Gastrocnemius medialis (tissue), 4 donors: ENCODE data around the gene NKD1. TPM values are rescaled to one million over a fixed set of nuclear protein-coding genes. Genes with fewer than 3 reads are reported as not detected.

Source experiments
- ATAC-seq, 2 donors: fragments of 150-250 bp; one replicate each; pipeline ENCODE4 v1.9.1; 2016
- DNase-seq, 2 donors: peaks; one replicate each; pipeline ENCODE4 v3.0.0-alpha.2; 2019
- H3K27ac ChIP-seq, 4 donors: fragments of 200-600 bp; sonication (generic); 1 replicate in 1 of 4; 2 replicates in 3 of 4; pipeline ENCODE4 v1.5.1; 2016 to 2018; ENCODE audit warnings: mild to moderate bottlenecking in 2 of 4, moderate library complexity in 1 of 4
- H3K27me3 ChIP-seq, 3 donors: fragments of 200-600 bp; sonication (generic) in 2 of 3; 1 replicate in 1 of 3; 2 replicates in 2 of 3; pipeline versions ENCODE4 v1.5.1 to v1.6.0; 2016 to 2019; ENCODE audit warnings: mild to moderate bottlenecking in 1 of 3, moderate library complexity in 1 of 3
- H3K36me3 ChIP-seq, 2 donors: fragments of 200-600 bp; sonication (generic) in 1 of 2; one replicate each; pipeline ENCODE4 v1.5.1; 2017 to 2018
- H3K4me1 ChIP-seq, 2 donors: fragments of 200-600 bp; sonication (generic) in 1 of 2; one replicate each; pipeline ENCODE4 v1.5.1; 2016 to 2017; ENCODE audit warnings: mild to moderate bottlenecking in 2 of 2
- H3K4me3 ChIP-seq, 4 donors: fragments of 200-600 bp; sonication (generic) in 3 of 4; 1 replicate in 1 of 4; 2 replicates in 3 of 4; pipeline ENCODE4 v1.5.1; 2016 to 2019; ENCODE audit warnings: mild to moderate bottlenecking in 2 of 4
- H3K9me3 ChIP-seq, 3 donors: fragments of 200-600 bp; sonication (generic) in 2 of 3; 1 replicate in 1 of 3; 2 replicates in 2 of 3; pipeline ENCODE4 v1.5.1; 2016 to 2019
- CTCF ChIP-seq, 5 experiments: fragments of 450-650 bp in 3 of 5; fragments of 200-600 bp in 2 of 5; sonication (generic) in 2 of 5; IDR thresholded peaks in 4 of 5; conservative IDR thresholded peaks in 1 of 5; 1 replicate in 4 of 5; 2 replicates in 1 of 5; pipeline ENCODE4 v1.5.1; 2016 to 2019; ENCODE audit warnings: antibody characterized with exemption in 5 of 5, mild to moderate bottlenecking in 3 of 5, moderate library complexity in 3 of 5
- POLR2A ChIP-seq, 2 donors: fragments of 450-650 bp; IDR thresholded peaks; one replicate each; pipeline ENCODE4 v1.6.1; 2017; ENCODE audit warnings: antibody characterized with exemption in 2 of 2, mild to moderate bottlenecking in 2 of 2, moderate library complexity in 2 of 2
- in situ Hi-C, 4 donors: fragments of 200-750 bp; cut with MboI; loops; one replicate each; pipeline versions ENCODE4 v1.15.0 to v1.8.0; 2017; ENCODE audit warnings: low sequenced_read_pairs in 4 of 4
- intact Hi-C: fragments of 100-400 bp; cut with DNase I; formaldehyde crosslinking; loops from one replicate; pipeline ENCODE4 v1.15.1; 2023; ENCODE audit warnings: low total_unique reads
- total RNA-seq, 4 donors: library from RNA; depleted of rRNA; stranded (reverse); fragments of >200 nt; gene quantifications; one replicate each; pipeline versions ENCODE4 v1.1.0 to v1.2.3, GENCODE V29; 2016

Gene NKD1
- total RNA-seq, 4 donors from 2014 or later: 0.10 to 0.75 (median 0.19) TPM

DNA sequence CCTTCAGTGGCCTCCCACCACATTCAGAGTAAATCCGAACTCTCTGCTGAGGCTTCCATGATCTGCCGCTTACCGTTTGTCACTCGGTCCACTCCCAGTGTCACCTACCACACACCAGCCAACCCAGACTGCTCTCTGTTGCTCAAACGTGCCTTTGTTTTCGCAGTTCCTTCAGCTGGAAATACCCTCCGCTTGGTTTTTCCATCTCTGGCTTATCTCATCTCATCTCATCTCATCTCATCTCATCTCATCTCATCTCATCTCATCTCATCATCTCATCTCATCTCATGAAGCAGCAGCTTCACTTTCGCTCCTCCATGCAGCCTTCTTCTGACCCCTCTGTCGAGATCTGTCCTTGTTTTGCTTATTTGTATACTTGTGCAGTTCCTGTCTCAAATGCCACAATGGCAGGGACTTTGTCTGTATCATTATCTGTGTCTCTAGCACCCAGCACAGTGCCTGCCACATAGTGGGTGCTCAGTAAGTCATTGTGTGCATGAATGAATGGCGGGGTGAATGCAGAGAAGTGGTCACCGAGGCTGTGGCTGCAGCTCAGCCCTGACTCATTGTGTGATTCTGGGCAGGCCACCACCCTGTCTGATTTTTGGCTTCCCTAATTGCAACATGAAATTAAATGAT, 136.7 kb downstream of the NKD1 start:
- intact Hi-C loops (no loop called here), in situ Hi-C loops (no loop called here)
- H3K4me3 ChIP-seq: no peak overlapping the region
- no peaks in the 10 kb centered on the region for H3K9me3 ChIP-seq
- DNase-seq (no peak), ATAC-seq (no peak)
- no peaks in the 10 kb centered on the region for H3K27me3 ChIP-seq
- no peaks in the 10 kb centered on the region for H3K4me1 ChIP-seq
- TF ChIP-seq CTCF (IDR thresholded peaks at IDR 0.05 in 4 of 5, conservative IDR thresholded peaks at IDR 0.05 in 1 of 5): no peak
- TF ChIP-seq POLR2A (IDR thresholded peaks at IDR 0.05): no peak
- H3K27ac ChIP-seq: no peak overlapping the region
- H3K36me3 ChIP-seq: no peaks in the 10 kb centered on the region

DNA sequence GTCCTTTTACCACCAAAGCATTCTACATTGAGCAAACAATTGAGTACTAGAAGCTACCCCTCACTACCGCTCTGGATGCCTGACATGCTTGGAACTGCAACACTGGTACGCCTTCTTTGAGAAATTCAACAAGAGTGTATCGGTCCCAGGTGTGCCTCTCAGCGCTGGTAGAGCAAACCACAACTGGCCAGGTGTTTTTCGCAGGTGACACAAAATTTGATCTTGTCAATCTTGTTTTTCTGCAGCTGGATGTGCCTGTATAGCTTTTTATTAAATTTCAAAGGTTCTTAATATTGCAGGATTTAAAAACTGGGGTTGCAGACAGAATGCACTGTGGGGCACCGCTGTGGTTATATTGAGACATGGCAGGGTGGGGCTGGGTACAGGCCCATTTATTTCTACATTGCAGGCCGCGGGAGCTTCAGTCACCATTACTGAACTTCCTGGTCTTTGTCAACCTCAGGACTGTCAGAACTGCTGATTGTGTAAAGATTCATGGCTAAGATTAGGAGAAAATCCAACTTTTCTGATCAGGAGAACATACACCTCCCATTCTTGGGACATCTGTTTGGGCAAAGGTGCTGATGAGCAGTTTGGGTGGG, 137.4 kb downstream of the NKD1 start:
- Histone ChIP-seq H3K36me3 (no peaks in the 10 kb centered on the region), H3K9me3 (no peaks in the 10 kb centered on the region), H3K27ac (no peak overlapping the region), H3K27me3 (no peaks in the 10 kb centered on the region), H3K4me1 (no peaks in the 10 kb centered on the region), H3K4me3 (no peak overlapping the region)
- TF ChIP-seq CTCF (IDR thresholded peaks at IDR 0.05 in 4 of 5, conservative IDR thresholded peaks at IDR 0.05 in 1 of 5): no peak
- no peak for TF ChIP-seq POLR2A (IDR thresholded peaks at IDR 0.05)
- DNase-seq: no peak
- in situ Hi-C loops (no loop called here), intact Hi-C loops (no loop called here)
- no peak for ATAC-seq

GRCh38 chr16:50688083-50688482, 139.9 kb downstream of the NKD1 start:
- intact Hi-C loops: no loop called here
- Histone ChIP-seq H3K36me3 (no peaks in the 10 kb centered on the region), H3K4me1 (no peaks in the 10 kb centered on the region), H3K4me3 (no peak overlapping the region), H3K9me3 (no peaks in the 10 kb centered on the region), H3K27ac (no peak overlapping the region), H3K27me3 (no peaks in the 10 kb centered on the region)
- TF ChIP-seq POLR2A (IDR thresholded peaks at IDR 0.05) (no peak), CTCF (IDR thresholded peaks at IDR 0.05 in 4 of 5, conservative IDR thresholded peaks at IDR 0.05 in 1 of 5) (no peak)
- in situ Hi-C loops: no loop called here
- ATAC-seq (no peak), DNase-seq (no peak)

GRCh38 chr16:50688867-50689266, 140.7 kb downstream of the NKD1 start:
- no peak for DNase-seq
- H3K27ac ChIP-seq: no peak overlapping the region
- no peaks in the 10 kb centered on the region for H3K4me1 ChIP-seq
- in situ Hi-C loops: no loop called here
- ATAC-seq: no peak
- no peak for TF ChIP-seq POLR2A (IDR thresholded peaks at IDR 0.05)
- no peak for TF ChIP-seq CTCF (IDR thresholded peaks at IDR 0.05 in 4 of 5, conservative IDR thresholded peaks at IDR 0.05 in 1 of 5)
- H3K9me3 ChIP-seq: no peaks in the 10 kb centered on the region
- H3K27me3 ChIP-seq: no peaks in the 10 kb centered on the region
- intact Hi-C loops: no loop called here
- H3K36me3 ChIP-seq: no peaks in the 10 kb centered on the region
- H3K4me3 ChIP-seq: no peak overlapping the region
